ENCODE measurements around the gene P4HA1.

The P4HA1 gene

GRCh38 chr10:73095481-73096021, 1.1 kb downstream of the P4HA1 start:
- Histone ChIP-seq H2BK120ac (ENCODE audit: low read depth, low read length) (no peak overlapping the region), H3K4ac (ENCODE audit: low read depth in 1 of 2, low read length in 2 of 2) (peak overlapping the region; percentile 55), H3K36me3 (ENCODE audit: control insufficient read depth in 1 of 2, insufficient read depth in 2 of 2, low read depth in 1 of 2, low read length in 2 of 2) (peaks cover 0 to 3% of the 10 kb centered on the region in 2 experiments), H3K4me1 (ENCODE audit: control insufficient read depth, insufficient read depth, low read depth, low read length) (peaks cover 3% of the 10 kb centered on the region), H3K23ac (ENCODE audit: low read length in 2 of 2) (peak overlapping the region in 1 of 2 experiments; percentile 37), H3K14ac (ENCODE audit: low read length in 2 of 2) (peak overlapping the region in 1 of 2 experiments; percentile 88), H3K9ac (ENCODE audit: low read length) (peak overlapping the region; percentile 95), H3K27ac (ENCODE audit: low read length, poor library complexity, severe bottlenecking) (peak overlapping the region; percentile 70), H3K4me3 (ENCODE audit: insufficient read depth in 1 of 2, low read depth in 1 of 2, low read length in 2 of 2) (peak overlapping the region; percentile 82 to 92), H4K91ac (ENCODE audit: low read length) (no peak overlapping the region), H3K18ac (ENCODE audit: low read depth in 1 of 2, low read length in 2 of 2) (peak overlapping the region; percentile 33 to 97), H2AK5ac (ENCODE audit: low read length, severe bottlenecking) (no peak overlapping the region), H3K9me3 (ENCODE audit: control insufficient read depth, low read length) (no peaks in the 10 kb centered on the region), H3K79me1 (replicated peaks; ENCODE audit: low read length, poor library complexity, severe bottlenecking) (peaks cover 2% of the 10 kb centered on the region), H3K4me2 (ENCODE audit: low read length, poor library complexity, severe bottlenecking) (peak overlapping the region; percentile 77), H2BK15ac (ENCODE audit: low read depth, poor library complexity, severe bottlenecking) (peak overlapping the region; percentile 60), H2BK12ac (ENCODE audit: low read length in 2 of 2) (no peak overlapping the region), H4K8ac (ENCODE audit: low read length) (no peak overlapping the region), H2AFZ (ENCODE audit: low read depth, low read length) (peak overlapping the region; percentile 23), H2BK5ac (ENCODE audit: low read depth, low read length, poor library complexity, severe bottlenecking) (no peak overlapping the region), H3K27me3 (ENCODE audit: control insufficient read depth in 1 of 2, insufficient read depth in 1 of 2, low read length in 2 of 2) (no peaks in the 10 kb centered on the region)
- peak; percentile 91 for DNase-seq
- 0% methylated on average over 6 of the region's 14 CpGs for WGBS

GRCh38 chr10:73094986-73095480, 1.6 kb downstream of the P4HA1 start:
- H2AFZ ChIP-seq (ENCODE audit: low read depth, low read length): no peak overlapping the region
- H3K4me3 ChIP-seq (ENCODE audit: insufficient read depth in 1 of 2, low read depth in 1 of 2, low read length in 2 of 2): peak overlapping the region; percentile 49 to 82
- no peak overlapping the region for H3K14ac ChIP-seq (ENCODE audit: low read length in 2 of 2)
- H2BK12ac ChIP-seq (ENCODE audit: low read length in 2 of 2): no peak overlapping the region
- H3K36me3 ChIP-seq (ENCODE audit: control insufficient read depth in 1 of 2, insufficient read depth in 2 of 2, low read depth in 1 of 2, low read length in 2 of 2): peaks cover 0 to 2% of the 10 kb centered on the region in 2 experiments
- H2BK5ac ChIP-seq (ENCODE audit: low read depth, low read length, poor library complexity, severe bottlenecking): no peak overlapping the region
- H3K4me1 ChIP-seq (ENCODE audit: control insufficient read depth, insufficient read depth, low read depth, low read length): peaks cover 3% of the 10 kb centered on the region
- H3K9me3 ChIP-seq (ENCODE audit: control insufficient read depth, low read length): no peaks in the 10 kb centered on the region
- H2BK120ac ChIP-seq (ENCODE audit: low read depth, low read length): no peak overlapping the region
- no peak overlapping the region for H4K8ac ChIP-seq (ENCODE audit: low read length)
- no peak overlapping the region for H3K4ac ChIP-seq (ENCODE audit: low read depth in 1 of 2, low read length in 2 of 2)
- DNase-seq: peak; percentile 25
- no peaks in the 10 kb centered on the region for H3K27me3 ChIP-seq (ENCODE audit: control insufficient read depth in 1 of 2, insufficient read depth in 1 of 2, low read length in 2 of 2)
- H3K4me2 ChIP-seq (ENCODE audit: low read length, poor library complexity, severe bottlenecking): peak overlapping the region; percentile 77
- 0% methylated on average over 2 of the region's 5 CpGs for WGBS
- peak overlapping the region; percentile 95 for H3K9ac ChIP-seq (ENCODE audit: low read length)
- H3K23ac ChIP-seq (ENCODE audit: low read length in 2 of 2): no peak overlapping the region
- no peak overlapping the region for H3K18ac ChIP-seq (ENCODE audit: low read depth in 1 of 2, low read length in 2 of 2)
- peak overlapping the region; percentile 70 for H3K27ac ChIP-seq (ENCODE audit: low read length, poor library complexity, severe bottlenecking)
- no peak overlapping the region for H2AK5ac ChIP-seq (ENCODE audit: low read length, severe bottlenecking)
- peaks cover 4% of the 10 kb centered on the region for H3K79me1 ChIP-seq (replicated peaks; ENCODE audit: low read length, poor library complexity, severe bottlenecking)
- no peak overlapping the region for H4K91ac ChIP-seq (ENCODE audit: low read length)
- H2BK15ac ChIP-seq (ENCODE audit: low read depth, poor library complexity, severe bottlenecking): no peak overlapping the region

GRCh38 chr10:73093922-73094850, 2.5 kb downstream of the P4HA1 start:
- Histone ChIP-seq H2BK120ac (ENCODE audit: low read depth, low read length) (no peak overlapping the region), H4K91ac (ENCODE audit: low read length) (no peak overlapping the region), H2BK15ac (ENCODE audit: low read depth, poor library complexity, severe bottlenecking) (no peak overlapping the region), H3K9me3 (ENCODE audit: control insufficient read depth, low read length) (no peaks in the 10 kb centered on the region), H4K8ac (ENCODE audit: low read length) (no peak overlapping the region), H3K4me3 (ENCODE audit: insufficient read depth in 1 of 2, low read depth in 1 of 2, low read length in 2 of 2) (peak overlapping the region in 1 of 2 experiments; percentile 82), H2AK5ac (ENCODE audit: low read length, severe bottlenecking) (no peak overlapping the region), H3K4me2 (ENCODE audit: low read length, poor library complexity, severe bottlenecking) (peak overlapping the region; percentile 73), H3K27me3 (ENCODE audit: control insufficient read depth in 1 of 2, insufficient read depth in 1 of 2, low read length in 2 of 2) (no peaks in the 10 kb centered on the region), H3K23ac (ENCODE audit: low read length in 2 of 2) (no peak overlapping the region), H2BK12ac (ENCODE audit: low read length in 2 of 2) (no peak overlapping the region), H3K14ac (ENCODE audit: low read length in 2 of 2) (no peak overlapping the region), H3K27ac (ENCODE audit: low read length, poor library complexity, severe bottlenecking) (no peak overlapping the region), H2AFZ (ENCODE audit: low read depth, low read length) (no peak overlapping the region), H3K4me1 (ENCODE audit: control insufficient read depth, insufficient read depth, low read depth, low read length) (peaks cover 3% of the 10 kb centered on the region), H3K79me1 (replicated peaks; ENCODE audit: low read length, poor library complexity, severe bottlenecking) (peaks cover 7% of the 10 kb centered on the region), H3K18ac (ENCODE audit: low read depth in 1 of 2, low read length in 2 of 2) (no peak overlapping the region), H2BK5ac (ENCODE audit: low read depth, low read length, poor library complexity, severe bottlenecking) (no peak overlapping the region), H3K9ac (ENCODE audit: low read length) (peak overlapping the region; percentile 95), H3K36me3 (ENCODE audit: control insufficient read depth in 1 of 2, insufficient read depth in 2 of 2, low read depth in 1 of 2, low read length in 2 of 2) (peaks cover 0 to 6% of the 10 kb centered on the region in 2 experiments), H3K4ac (ENCODE audit: low read depth in 1 of 2, low read length in 2 of 2) (no peak overlapping the region)
- WGBS: 50% methylated on average over 2 of the region's 2 CpGs
- DNase-seq: peak; percentile 52

GRCh38 chr10:73092830-73093229, 3.8 kb downstream of the P4HA1 start:
- no peak overlapping the region for H3K4me2 ChIP-seq (ENCODE audit: low read length, poor library complexity, severe bottlenecking)
- DNase-seq: no peak
- 100% methylated on average over 3 of the region's 3 CpGs for WGBS

More at GRCh38 chr10:73092830-73093229, 3.8 kb downstream of the P4HA1 start:
- H2BK15ac ChIP-seq (ENCODE audit: low read depth, poor library complexity, severe bottlenecking): no peak overlapping the region
- H2BK12ac ChIP-seq (ENCODE audit: low read length in 2 of 2): no peak overlapping the region
- no peak overlapping the region for H2AK5ac ChIP-seq (ENCODE audit: low read length, severe bottlenecking)
- no peaks in the 10 kb centered on the region for H3K9me3 ChIP-seq (ENCODE audit: control insufficient read depth, low read length)
- H2AFZ ChIP-seq (ENCODE audit: low read depth, low read length): no peak overlapping the region
- H2BK120ac ChIP-seq (ENCODE audit: low read depth, low read length): no peak overlapping the region
- no peak overlapping the region for H3K4me3 ChIP-seq (ENCODE audit: insufficient read depth in 1 of 2, low read depth in 1 of 2, low read length in 2 of 2)
- H3K18ac ChIP-seq (ENCODE audit: low read depth in 1 of 2, low read length in 2 of 2): no peak overlapping the region
- no peak overlapping the region for H4K91ac ChIP-seq (ENCODE audit: low read length)
- H3K14ac ChIP-seq (ENCODE audit: low read length in 2 of 2): no peak overlapping the region
- H3K27me3 ChIP-seq (ENCODE audit: control insufficient read depth in 1 of 2, insufficient read depth in 1 of 2, low read length in 2 of 2): no peaks in the 10 kb centered on the region
- H2BK5ac ChIP-seq (ENCODE audit: low read depth, low read length, poor library complexity, severe bottlenecking): no peak overlapping the region
- H3K4ac ChIP-seq (ENCODE audit: low read depth in 1 of 2, low read length in 2 of 2): no peak overlapping the region
- peaks cover 3% of the 10 kb centered on the region for H3K4me1 ChIP-seq (ENCODE audit: control insufficient read depth, insufficient read depth, low read depth, low read length)
- H3K79me1 ChIP-seq (replicated peaks; ENCODE audit: low read length, poor library complexity, severe bottlenecking): peaks cover 8% of the 10 kb centered on the region
- peaks cover 0 to 6% of the 10 kb centered on the region in 2 experiments for H3K36me3 ChIP-seq (ENCODE audit: control insufficient read depth in 1 of 2, insufficient read depth in 2 of 2, low read depth in 1 of 2, low read length in 2 of 2)
- H3K27ac ChIP-seq (ENCODE audit: low read length, poor library complexity, severe bottlenecking): no peak overlapping the region
- no peak overlapping the region for H4K8ac ChIP-seq (ENCODE audit: low read length)
- no peak overlapping the region for H3K23ac ChIP-seq (ENCODE audit: low read length in 2 of 2)
- H3K9ac ChIP-seq (ENCODE audit: low read length): peak overlapping the region; percentile 13
